ENCODE data around the gene PEX19.

PEX19 gene

GRCh38 chr1:160256396-160257046, 28.4 kb downstream of the PEX19 start:
- Histone ChIP-seq H4K8ac (ENCODE audit: low read depth, low read length) (no peak overlapping the region), H2AFZ (ENCODE audit: low read length) (no peak overlapping the region), H3K27me3 (ENCODE audit: control insufficient read depth in 3 of 3, insufficient read depth in 3 of 3, low read depth in 1 of 3, low read length in 3 of 3) (no peaks in the 10 kb centered on the region), H3K79me1 (ENCODE audit: low read depth, low read length) (no peaks in the 10 kb centered on the region), H3K27ac (replicated peaks; ENCODE audit: low read length) (no peak overlapping the region), H3K4me3 (ENCODE audit: low read length in 2 of 2) (no peak overlapping the region), H3K36me3 (replicated peaks in 1 of 2; ENCODE audit: control insufficient read depth in 2 of 2, insufficient read depth in 2 of 2, low read length in 2 of 2) (peaks cover 0 to 56% of the 10 kb centered on the region in 2 donors), H3K9me3 (replicated peaks in 1 of 2; ENCODE audit: control insufficient read depth in 2 of 2, insufficient read depth in 1 of 2, low read depth in 1 of 2, low read length in 2 of 2) (no peaks in the 10 kb centered on the region), H3K4me1 (ENCODE audit: control insufficient read depth in 2 of 2, insufficient read depth in 1 of 2, low read depth in 1 of 2, low read length in 2 of 2) (peaks cover 4 to 7% of the 10 kb centered on the region in 2 donors), H2BK15ac (ENCODE audit: low read length) (no peak overlapping the region), H3K9ac (ENCODE audit: low read depth, low read length, poor library complexity) (no peak overlapping the region), H2AK5ac (ENCODE audit: low read depth, low read length) (no peak overlapping the region), H3K4me2 (ENCODE audit: insufficient read depth, low read length, poor library complexity, severe bottlenecking) (no peak overlapping the region), H3K23ac (ENCODE audit: low read depth, low read length, poor library complexity) (no peak overlapping the region), H3K4ac (ENCODE audit: low read length) (no peak overlapping the region), H4K91ac (ENCODE audit: low read depth, low read length, poor library complexity) (no peak overlapping the region), H2BK5ac (ENCODE audit: low read length) (no peak overlapping the region), H3K14ac (ENCODE audit: low read length) (no peak overlapping the region), H2BK12ac (ENCODE audit: low read length) (no peak overlapping the region), H2BK120ac (ENCODE audit: low read depth, low read length) (no peak overlapping the region), H3K18ac (ENCODE audit: low read length) (no peak overlapping the region)
- DNase-seq (ENCODE audit: low spot score): no peak
- WGBS, 2 donors (ENCODE audit: extremely low coverage in 2 of 2, insufficient read length in 2 of 2, insufficient replicate concordance in 1 of 2): no CpG with 5 or more reads among the region's 3 CpGs

DNA sequence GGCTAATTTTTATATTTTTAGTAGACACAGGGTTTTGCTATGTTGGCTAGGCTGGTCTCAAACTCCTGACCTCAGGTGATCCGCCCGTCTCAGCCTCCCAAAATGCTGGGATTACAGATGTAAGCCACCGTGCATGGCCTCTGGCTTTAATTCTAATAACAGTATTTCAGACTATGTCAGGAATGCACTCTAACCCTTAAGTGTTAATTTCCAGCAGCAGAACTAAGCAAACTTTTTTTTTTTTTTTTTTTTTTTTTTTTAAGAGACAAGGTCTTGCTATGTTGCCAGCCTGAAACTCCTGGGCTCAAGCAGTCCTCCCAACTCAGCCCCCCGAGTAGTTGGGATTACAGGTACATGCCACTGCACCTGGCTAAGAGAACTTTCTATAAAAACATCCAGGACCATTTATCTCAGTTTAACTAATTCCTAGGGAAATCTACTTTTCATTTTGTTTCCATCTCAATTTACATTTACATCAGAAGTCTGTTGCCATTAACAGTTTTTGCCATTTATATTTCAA, 29.1 kb downstream of the PEX19 start:
- Histone ChIP-seq H3K9me3 (replicated peaks in 1 of 2; ENCODE audit: control insufficient read depth in 2 of 2, insufficient read depth in 1 of 2, low read depth in 1 of 2, low read length in 2 of 2) (no peaks in the 10 kb centered on the region), H2BK5ac (ENCODE audit: low read length) (no peak overlapping the region), H3K4me3 (ENCODE audit: low read length in 2 of 2) (no peak overlapping the region), H3K27me3 (ENCODE audit: control insufficient read depth in 3 of 3, insufficient read depth in 3 of 3, low read depth in 1 of 3, low read length in 3 of 3) (no peaks in the 10 kb centered on the region), H2BK12ac (ENCODE audit: low read length) (no peak overlapping the region), H3K9ac (ENCODE audit: low read depth, low read length, poor library complexity) (no peak overlapping the region), H3K36me3 (replicated peaks in 1 of 2; ENCODE audit: control insufficient read depth in 2 of 2, insufficient read depth in 2 of 2, low read length in 2 of 2) (peaks cover 0 to 62% of the 10 kb centered on the region in 2 donors), H3K23ac (ENCODE audit: low read depth, low read length, poor library complexity) (no peak overlapping the region), H3K18ac (ENCODE audit: low read length) (no peak overlapping the region), H3K4me2 (ENCODE audit: insufficient read depth, low read length, poor library complexity, severe bottlenecking) (no peak overlapping the region), H3K79me1 (ENCODE audit: low read depth, low read length) (no peaks in the 10 kb centered on the region), H2AFZ (ENCODE audit: low read length) (no peak overlapping the region), H4K8ac (ENCODE audit: low read depth, low read length) (no peak overlapping the region), H3K4ac (ENCODE audit: low read length) (no peak overlapping the region), H4K91ac (ENCODE audit: low read depth, low read length, poor library complexity) (no peak overlapping the region), H2BK15ac (ENCODE audit: low read length) (no peak overlapping the region), H2BK120ac (ENCODE audit: low read depth, low read length) (no peak overlapping the region), H3K4me1 (ENCODE audit: control insufficient read depth in 2 of 2, insufficient read depth in 1 of 2, low read depth in 1 of 2, low read length in 2 of 2) (peaks cover 4 to 7% of the 10 kb centered on the region in 2 donors), H3K14ac (ENCODE audit: low read length) (no peak overlapping the region), H2AK5ac (ENCODE audit: low read depth, low read length) (no peak overlapping the region), H3K27ac (replicated peaks; ENCODE audit: low read length) (no peak overlapping the region)
- no peak for DNase-seq (ENCODE audit: low spot score)
- WGBS, 2 donors (ENCODE audit: extremely low coverage in 2 of 2, insufficient read length in 2 of 2, insufficient replicate concordance in 1 of 2): no CpG with 5 or more reads among the region's 4 CpGs

DNA sequence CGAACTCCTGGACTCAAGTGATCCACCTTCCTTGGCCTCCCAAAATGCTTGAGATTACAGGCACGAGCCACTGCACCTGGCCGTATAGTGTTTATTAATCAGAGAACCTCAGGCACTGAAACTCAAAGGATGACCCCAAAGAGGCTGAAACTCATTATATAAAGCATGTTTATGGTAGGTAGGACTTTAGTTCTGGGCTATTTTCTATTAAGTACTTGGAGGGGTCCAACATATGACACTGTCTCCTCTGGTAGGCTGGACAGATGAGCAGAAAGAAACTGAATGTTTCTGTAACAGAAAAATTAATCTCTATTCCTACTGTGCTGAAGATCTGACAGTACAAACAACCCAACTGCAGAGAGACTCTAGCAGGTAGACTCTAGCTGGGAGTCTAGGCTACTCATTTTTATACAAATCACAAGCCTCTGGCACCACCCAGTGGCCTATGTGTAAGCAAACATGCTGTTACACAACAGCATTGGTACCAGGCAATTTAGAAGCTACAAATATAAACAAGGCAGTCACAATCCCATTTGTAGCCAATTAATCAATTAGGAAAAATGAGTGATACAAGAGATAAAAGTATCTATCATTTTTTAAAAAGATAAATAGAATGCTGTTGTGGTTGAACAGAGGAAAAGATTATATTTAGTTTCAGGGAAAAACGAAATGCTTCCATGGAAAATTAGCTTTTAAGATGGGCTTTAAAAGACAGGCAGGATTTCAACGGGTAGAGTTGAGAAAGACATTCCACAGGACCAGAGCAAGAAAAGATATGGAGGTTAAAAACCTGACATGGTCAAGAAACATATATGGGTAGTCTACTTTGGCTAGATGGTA, 33.0 kb downstream of the PEX19 start:
- no peaks in the 10 kb centered on the region for H3K9me3 ChIP-seq (replicated peaks in 1 of 2; ENCODE audit: control insufficient read depth in 2 of 2, insufficient read depth in 1 of 2, low read depth in 1 of 2, low read length in 2 of 2)
- H4K8ac ChIP-seq (ENCODE audit: low read depth, low read length): no peak overlapping the region
- no peak overlapping the region for H3K4ac ChIP-seq (ENCODE audit: low read length)
- no peak overlapping the region for H3K27ac ChIP-seq (replicated peaks; ENCODE audit: low read length)
- H3K36me3 ChIP-seq (replicated peaks in 1 of 2; ENCODE audit: control insufficient read depth in 2 of 2, insufficient read depth in 2 of 2, low read length in 2 of 2): peaks cover 0 to 49% of the 10 kb centered on the region in 2 donors
- H3K4me1 ChIP-seq (ENCODE audit: control insufficient read depth in 2 of 2, insufficient read depth in 1 of 2, low read depth in 1 of 2, low read length in 2 of 2): no peaks in the 10 kb centered on the region
- no peak overlapping the region for H3K18ac ChIP-seq (ENCODE audit: low read length)
- no peak overlapping the region for H4K91ac ChIP-seq (ENCODE audit: low read depth, low read length, poor library complexity)
- H2BK12ac ChIP-seq (ENCODE audit: low read length): no peak overlapping the region
- H2AFZ ChIP-seq (ENCODE audit: low read length): no peak overlapping the region
- DNase-seq (ENCODE audit: low spot score): peak; percentile 54
- H3K4me2 ChIP-seq (ENCODE audit: insufficient read depth, low read length, poor library complexity, severe bottlenecking): no peak overlapping the region
- no peak overlapping the region for H2AK5ac ChIP-seq (ENCODE audit: low read depth, low read length)
- no peak overlapping the region for H2BK120ac ChIP-seq (ENCODE audit: low read depth, low read length)
- H3K79me1 ChIP-seq (ENCODE audit: low read depth, low read length): peaks cover 1% of the 10 kb centered on the region
- no peak overlapping the region for H3K23ac ChIP-seq (ENCODE audit: low read depth, low read length, poor library complexity)
- H3K9ac ChIP-seq (ENCODE audit: low read depth, low read length, poor library complexity): no peak overlapping the region
- no peak overlapping the region for H2BK15ac ChIP-seq (ENCODE audit: low read length)
- H3K27me3 ChIP-seq (ENCODE audit: control insufficient read depth in 3 of 3, insufficient read depth in 3 of 3, low read depth in 1 of 3, low read length in 3 of 3): no peaks in the 10 kb centered on the region
- H2BK5ac ChIP-seq (ENCODE audit: low read length): no peak overlapping the region
- no CpG with 5 or more reads among the region's 5 CpGs for WGBS, 2 donors (ENCODE audit: extremely low coverage in 2 of 2, insufficient read length in 2 of 2, insufficient replicate concordance in 1 of 2)
- no peak overlapping the region for H3K4me3 ChIP-seq (ENCODE audit: low read length in 2 of 2)
- H3K14ac ChIP-seq (ENCODE audit: low read length): no peak overlapping the region

GRCh38 chr1:160251011-160251410, 33.9 kb downstream of the PEX19 start:
- peaks cover 1% of the 10 kb centered on the region for H3K79me1 ChIP-seq (ENCODE audit: low read depth, low read length)
- no peak overlapping the region for H2AK5ac ChIP-seq (ENCODE audit: low read depth, low read length)
- H2BK5ac ChIP-seq (ENCODE audit: low read length): no peak overlapping the region
- no peak overlapping the region for H3K18ac ChIP-seq (ENCODE audit: low read length)
- no peak overlapping the region for H3K14ac ChIP-seq (ENCODE audit: low read length)
- H3K4me2 ChIP-seq (ENCODE audit: insufficient read depth, low read length, poor library complexity, severe bottlenecking): no peak overlapping the region
- no peak overlapping the region for H4K8ac ChIP-seq (ENCODE audit: low read depth, low read length)
- peaks cover 0 to 45% of the 10 kb centered on the region in 2 donors for H3K36me3 ChIP-seq (replicated peaks in 1 of 2; ENCODE audit: control insufficient read depth in 2 of 2, insufficient read depth in 2 of 2, low read length in 2 of 2)
- no peak overlapping the region for H3K9ac ChIP-seq (ENCODE audit: low read depth, low read length, poor library complexity)
- no peak overlapping the region for H4K91ac ChIP-seq (ENCODE audit: low read depth, low read length, poor library complexity)
- no peak for DNase-seq (ENCODE audit: low spot score)
- H3K4me1 ChIP-seq (ENCODE audit: control insufficient read depth in 2 of 2, insufficient read depth in 1 of 2, low read depth in 1 of 2, low read length in 2 of 2): no peaks in the 10 kb centered on the region
- no peaks in the 10 kb centered on the region for H3K9me3 ChIP-seq (replicated peaks in 1 of 2; ENCODE audit: control insufficient read depth in 2 of 2, insufficient read depth in 1 of 2, low read depth in 1 of 2, low read length in 2 of 2)
- no peak overlapping the region for H2BK12ac ChIP-seq (ENCODE audit: low read length)
- H3K4me3 ChIP-seq (ENCODE audit: low read length in 2 of 2): no peak overlapping the region
- H2BK120ac ChIP-seq (ENCODE audit: low read depth, low read length): no peak overlapping the region
- no peak overlapping the region for H3K27ac ChIP-seq (replicated peaks; ENCODE audit: low read length)
- H2BK15ac ChIP-seq (ENCODE audit: low read length): no peak overlapping the region
- no peak overlapping the region for H3K4ac ChIP-seq (ENCODE audit: low read length)
- H3K27me3 ChIP-seq (ENCODE audit: control insufficient read depth in 3 of 3, insufficient read depth in 3 of 3, low read depth in 1 of 3, low read length in 3 of 3): no peaks in the 10 kb centered on the region
- no peak overlapping the region for H2AFZ ChIP-seq (ENCODE audit: low read length)
- no peak overlapping the region for H3K23ac ChIP-seq (ENCODE audit: low read depth, low read length, poor library complexity)

Measured in neuronal stem cell (in vitro differentiated cells).